ENCODE data around the gene SLC22A23. TPM values are rescaled to one million over a fixed set of nuclear protein-coding genes. Genes with fewer than 3 reads are reported as not detected.

SLC22A23 gene
- total RNA-seq, 1 experiment from 2014 or later: 5.7 TPM

DNA sequence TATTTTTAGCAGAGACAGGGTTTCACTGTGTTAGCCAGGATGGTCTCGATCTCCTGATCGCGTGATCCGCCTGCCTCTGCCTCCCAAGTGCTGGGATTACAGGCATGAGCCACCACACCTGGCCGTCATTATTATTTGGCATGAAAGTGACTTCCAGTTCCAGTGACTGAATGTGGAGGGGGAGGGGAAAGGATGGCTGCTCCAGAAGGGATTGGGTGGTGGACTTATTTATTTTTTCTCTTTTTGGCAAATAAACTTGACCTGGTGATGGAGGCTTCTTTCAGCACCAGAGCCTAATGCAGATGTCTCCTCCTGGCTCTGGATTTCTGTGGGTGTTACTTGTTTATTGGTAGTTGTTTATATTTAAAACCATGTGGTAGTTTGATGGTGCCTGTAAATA lies 16.9 kb upstream of the SLC22A23 start:
- Histone ChIP-seq H3K9ac (ENCODE audit: low read length) (no peak overlapping the region), H3K4me2 (ENCODE audit: low read length) (no peak overlapping the region), H3K79me2 (ENCODE audit: low read length) (no peaks in the 10 kb centered on the region), H3F3A (ENCODE audit: low read length, unreplicated experiment) (no peaks in the 10 kb centered on the region), H4K20me1 (ENCODE audit: low read length) (no peaks in the 10 kb centered on the region), H3K27me3 (ENCODE audit: low read length) (no peaks in the 10 kb centered on the region), H3K4me1 (ENCODE audit: insufficient read depth, low read length) (peaks cover 11% of the 10 kb centered on the region), H3K36me3 (ENCODE audit: low read depth, low read length) (no peaks in the 10 kb centered on the region), H3K4me3 (ENCODE audit: low read length) (no peak overlapping the region), H3K27ac (ENCODE audit: low read length) (no peak overlapping the region), H3K9me2 (replicated peaks; ENCODE audit: low read length) (no peaks in the 10 kb centered on the region), H3K9me3 (ENCODE audit: low read length) (no peaks in the 10 kb centered on the region), H2AFZ (ENCODE audit: low read length) (no peak overlapping the region)
- ATAC-seq: no peak
- intact Hi-C loops (cut with micrococcal nuclease): no loop called here
- CTCF ChIA-PET: no interaction called here
- BruUV-seq (replicated peaks): no TSS peak
- POLR2A ChIA-PET (ENCODE audit: unreplicated experiment): interaction anchor here (0.6 kb wide), 1 partner anchor 116 kb away, joined by 3 read pairs; no protein-coding TSS in a partner anchor
- DNase-seq: no peak
- TF ChIP-seq, protein P1, sequence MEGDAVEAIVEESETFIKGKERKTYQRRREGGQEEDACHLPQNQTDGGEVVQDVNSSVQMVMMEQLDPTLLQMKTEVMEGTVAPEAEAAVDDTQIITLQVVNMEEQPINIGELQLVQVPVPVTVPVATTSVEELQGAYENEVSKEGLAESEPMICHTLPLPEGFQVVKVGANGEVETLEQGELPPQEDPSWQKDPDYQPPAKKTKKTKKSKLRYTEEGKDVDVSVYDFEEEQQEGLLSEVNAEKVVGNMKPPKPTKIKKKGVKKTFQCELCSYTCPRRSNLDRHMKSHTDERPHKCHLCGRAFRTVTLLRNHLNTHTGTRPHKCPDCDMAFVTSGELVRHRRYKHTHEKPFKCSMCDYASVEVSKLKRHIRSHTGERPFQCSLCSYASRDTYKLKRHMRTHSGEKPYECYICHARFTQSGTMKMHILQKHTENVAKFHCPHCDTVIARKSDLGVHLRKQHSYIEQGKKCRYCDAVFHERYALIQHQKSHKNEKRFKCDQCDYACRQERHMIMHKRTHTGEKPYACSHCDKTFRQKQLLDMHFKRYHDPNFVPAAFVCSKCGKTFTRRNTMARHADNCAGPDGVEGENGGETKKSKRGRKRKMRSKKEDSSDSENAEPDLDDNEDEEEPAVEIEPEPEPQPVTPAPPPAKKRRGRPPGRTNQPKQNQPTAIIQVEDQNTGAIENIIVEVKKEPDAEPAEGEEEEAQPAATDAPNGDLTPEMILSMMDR (conservative IDR thresholded peaks at IDR 0.05; ENCODE audit: low read depth, low read length): no peak
- no peak for TF ChIP-seq EZH2 (IDR thresholded peaks at IDR 0.05; ENCODE audit: low read length, unreplicated experiment)
- TF ChIP-seq EZH2phosphoT487 (IDR thresholded peaks at IDR 0.05; ENCODE audit: borderline replicate concordance, low read length): no peak

DNA sequence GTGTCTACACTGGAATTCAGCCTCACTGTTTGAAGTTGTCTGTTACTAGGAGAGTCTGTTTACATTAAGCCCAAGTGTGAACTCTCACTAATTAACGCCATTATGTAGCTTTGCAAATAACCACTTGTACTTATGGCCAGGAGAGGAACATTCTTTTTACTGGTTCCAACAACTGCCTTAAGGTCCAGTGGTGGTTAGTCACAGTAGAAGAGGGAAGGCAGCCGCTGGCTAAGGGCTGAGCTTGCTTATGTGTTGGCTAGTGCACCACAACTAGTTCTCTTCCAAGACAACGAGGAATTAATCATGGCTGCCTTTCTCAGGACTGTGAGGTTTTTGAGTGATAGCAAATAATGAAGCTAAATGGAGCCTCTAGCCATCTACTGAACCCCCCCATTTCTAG lies 14.9 kb upstream of the SLC22A23 start:
- Histone ChIP-seq H3K9me3 (ENCODE audit: low read length) (no peaks in the 10 kb centered on the region), H2AFZ (ENCODE audit: low read length) (no peak overlapping the region), H3K9ac (ENCODE audit: low read length) (no peak overlapping the region), H4K20me1 (ENCODE audit: low read length) (no peaks in the 10 kb centered on the region), H3K27me3 (ENCODE audit: low read length) (no peaks in the 10 kb centered on the region), H3K79me2 (ENCODE audit: low read length) (no peaks in the 10 kb centered on the region), H3K4me2 (ENCODE audit: low read length) (no peak overlapping the region), H3K9me2 (replicated peaks; ENCODE audit: low read length) (no peaks in the 10 kb centered on the region), H3K4me1 (ENCODE audit: insufficient read depth, low read length) (peaks cover 11% of the 10 kb centered on the region), H3K27ac (ENCODE audit: low read length) (no peak overlapping the region), H3K4me3 (ENCODE audit: low read length) (no peak overlapping the region), H3F3A (ENCODE audit: low read length, unreplicated experiment) (no peaks in the 10 kb centered on the region), H3K36me3 (ENCODE audit: low read depth, low read length) (no peaks in the 10 kb centered on the region)
- TF ChIP-seq, protein P1 (conservative IDR thresholded peaks at IDR 0.05; ENCODE audit: low read depth, low read length): no peak
- TF ChIP-seq EZH2phosphoT487 (IDR thresholded peaks at IDR 0.05; ENCODE audit: borderline replicate concordance, low read length): no peak
- TF ChIP-seq EZH2 (IDR thresholded peaks at IDR 0.05; ENCODE audit: low read length, unreplicated experiment): no peak
- ATAC-seq (no peak), DNase-seq (no peak)
- POLR2A ChIA-PET (ENCODE audit: unreplicated experiment): no interaction called here
- CTCF ChIA-PET: no interaction called here
- intact Hi-C loops (cut with micrococcal nuclease): no loop called here
- no TSS peak for BruUV-seq (replicated peaks)

DNA sequence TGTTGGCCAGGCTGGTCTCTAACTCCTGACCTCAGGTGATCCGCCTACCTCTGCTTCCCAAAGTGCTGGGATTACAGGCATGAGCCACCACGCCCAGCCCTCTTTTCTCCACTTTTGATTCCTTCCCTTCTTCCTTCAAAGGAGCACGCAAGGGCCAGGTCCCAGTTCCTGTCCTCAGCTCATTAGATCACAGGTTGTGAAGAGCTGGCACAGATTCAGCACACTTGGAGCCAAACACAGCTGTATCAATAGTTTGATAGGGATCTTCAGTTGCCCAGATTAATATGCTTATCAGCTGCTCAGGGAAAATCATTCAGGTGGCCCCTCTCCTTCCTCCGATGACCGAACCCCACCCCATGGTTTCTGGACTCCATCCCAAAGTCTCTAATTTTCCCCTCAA lies 14.4 kb upstream of the SLC22A23 start:
- Histone ChIP-seq H3K27ac (ENCODE audit: low read length) (no peak overlapping the region), H3F3A (ENCODE audit: low read length, unreplicated experiment) (no peaks in the 10 kb centered on the region), H3K27me3 (ENCODE audit: low read length) (no peaks in the 10 kb centered on the region), H3K9ac (ENCODE audit: low read length) (no peak overlapping the region), H3K9me2 (replicated peaks; ENCODE audit: low read length) (no peaks in the 10 kb centered on the region), H3K36me3 (ENCODE audit: low read depth, low read length) (no peaks in the 10 kb centered on the region), H3K4me2 (ENCODE audit: low read length) (no peak overlapping the region), H3K4me1 (ENCODE audit: insufficient read depth, low read length) (peaks cover 11% of the 10 kb centered on the region), H3K9me3 (ENCODE audit: low read length) (no peaks in the 10 kb centered on the region), H4K20me1 (ENCODE audit: low read length) (no peaks in the 10 kb centered on the region), H2AFZ (ENCODE audit: low read length) (no peak overlapping the region), H3K4me3 (ENCODE audit: low read length) (no peak overlapping the region), H3K79me2 (ENCODE audit: low read length) (no peaks in the 10 kb centered on the region)
- CTCF ChIA-PET: no interaction called here
- POLR2A ChIA-PET (ENCODE audit: unreplicated experiment): no interaction called here
- BruUV-seq (replicated peaks): no TSS peak
- DNase-seq (no peak), ATAC-seq (no peak)
- intact Hi-C loops (cut with micrococcal nuclease): no loop called here
- TF ChIP-seq EZH2 (IDR thresholded peaks at IDR 0.05; ENCODE audit: low read length, unreplicated experiment): no peak
- TF ChIP-seq, protein P1 (conservative IDR thresholded peaks at IDR 0.05; ENCODE audit: low read depth, low read length): no peak
- no peak for TF ChIP-seq EZH2phosphoT487 (IDR thresholded peaks at IDR 0.05; ENCODE audit: borderline replicate concordance, low read length)

Measured in PC-3 (cell line).